ENCODE data around the gene FZR1.

The FZR1 gene

DNA sequence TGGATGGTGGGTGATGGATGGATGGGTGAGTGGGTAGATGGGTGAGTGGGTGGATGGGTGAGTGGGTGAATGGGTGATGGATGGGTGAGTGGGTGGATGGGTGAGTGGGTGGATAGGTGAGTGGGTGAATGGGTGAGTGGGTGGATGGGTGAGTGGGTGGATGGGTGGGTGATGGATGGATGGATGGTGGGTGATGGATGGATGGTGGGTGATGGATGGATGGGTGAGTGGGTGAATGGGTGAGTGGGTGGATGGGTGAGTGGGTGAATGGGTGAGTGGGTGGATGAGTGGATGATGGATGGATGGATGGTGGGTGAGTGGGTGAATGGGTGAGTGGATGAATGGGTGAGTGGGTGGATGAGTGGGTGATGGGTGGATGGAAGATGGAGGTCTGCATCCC, 28.6 kb upstream of the FZR1 start:
- H3K9me3 ChIP-seq (ENCODE audit: insufficient read depth, low read depth, low read length), result peaks cover 20% of the 10 kb centered on the region
- no peaks in the 10 kb centered on the region for H3K4me1 ChIP-seq (ENCODE audit: control insufficient read depth in 1 of 2, insufficient read depth in 2 of 2, low read length in 2 of 2)
- H3K18ac ChIP-seq (ENCODE audit: low read length), result no peak overlapping the region
- H3K27me3 ChIP-seq (ENCODE audit: insufficient read depth, low read length), result no peaks in the 10 kb centered on the region
- no peak overlapping the region for H2AK5ac ChIP-seq (ENCODE audit: low read length)
- H2AFZ ChIP-seq (ENCODE audit: insufficient read depth, low read length, poor library complexity), result no peak overlapping the region
- no peak for DNase-seq
- H2BK5ac ChIP-seq (ENCODE audit: low read depth, low read length, poor library complexity), result no peak overlapping the region
- H2BK120ac ChIP-seq (ENCODE audit: insufficient read depth, low read length, poor library complexity), result no peak overlapping the region
- no peak overlapping the region for H3K14ac ChIP-seq (ENCODE audit: low read length)
- no peaks in the 10 kb centered on the region for H3K36me3 ChIP-seq (ENCODE audit: control insufficient read depth in 1 of 2, insufficient read depth in 2 of 2, low read length in 2 of 2)
- no peak overlapping the region for H3K4me3 ChIP-seq (ENCODE audit: low read depth, low read length)
- H3K79me2 ChIP-seq (ENCODE audit: control insufficient read depth, insufficient read depth, low read length, poor library complexity), result no peaks in the 10 kb centered on the region
- no peak overlapping the region for H3K9ac ChIP-seq (ENCODE audit: low read length)
- H3K79me1 ChIP-seq (ENCODE audit: low read length), result no peaks in the 10 kb centered on the region
- no peak overlapping the region for H3K27ac ChIP-seq (ENCODE audit: low read depth, low read length)
- H3K4ac ChIP-seq (ENCODE audit: low read depth, low read length), result no peak overlapping the region
- H4K12ac ChIP-seq (ENCODE audit: low read depth, low read length), result no peak overlapping the region
- no peak overlapping the region for H4K91ac ChIP-seq (ENCODE audit: low read depth, low read length)
- no peak overlapping the region for H4K8ac ChIP-seq (ENCODE audit: low read depth, low read length)
- no peak overlapping the region for H3K23ac ChIP-seq (ENCODE audit: low read length)
- H2BK12ac ChIP-seq (ENCODE audit: low read length), result no peak overlapping the region
- no peak overlapping the region for H3K4me2 ChIP-seq (ENCODE audit: low read length)

DNA sequence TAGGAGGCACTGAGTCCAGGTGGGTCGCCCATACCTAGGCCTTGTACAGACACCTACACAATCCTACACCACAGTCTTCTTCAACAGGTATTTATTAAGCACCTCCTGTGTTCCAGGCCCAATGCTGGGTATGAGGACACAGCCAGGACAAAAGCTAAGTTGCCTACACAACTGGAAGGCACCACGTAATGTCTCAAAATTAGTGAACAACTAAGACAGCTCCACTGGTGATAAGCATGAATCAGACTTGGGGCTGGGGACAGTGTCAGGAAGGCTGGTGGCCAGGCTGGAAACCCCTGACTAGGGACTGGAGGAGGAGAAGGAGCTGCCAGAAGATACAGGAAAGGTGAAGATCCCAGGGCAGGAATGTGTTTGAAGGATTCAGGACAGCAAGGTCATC, 28.2 kb upstream of the FZR1 start:
- Histone ChIP-seq H2BK5ac (ENCODE audit: low read depth, low read length, poor library complexity) (no peak overlapping the region), H4K8ac (ENCODE audit: low read depth, low read length) (no peak overlapping the region), H3K79me1 (ENCODE audit: low read length) (no peaks in the 10 kb centered on the region), H3K27ac (ENCODE audit: low read depth, low read length) (no peak overlapping the region), H3K18ac (ENCODE audit: low read length) (no peak overlapping the region), H3K27me3 (ENCODE audit: insufficient read depth, low read length) (no peaks in the 10 kb centered on the region), H3K9ac (ENCODE audit: low read length) (no peak overlapping the region), H3K79me2 (ENCODE audit: control insufficient read depth, insufficient read depth, low read length, poor library complexity) (no peaks in the 10 kb centered on the region), H3K23ac (ENCODE audit: low read length) (no peak overlapping the region), H2AK5ac (ENCODE audit: low read length) (no peak overlapping the region), H3K4ac (ENCODE audit: low read depth, low read length) (no peak overlapping the region), H2BK120ac (ENCODE audit: insufficient read depth, low read length, poor library complexity) (no peak overlapping the region), H3K36me3 (ENCODE audit: control insufficient read depth in 1 of 2, insufficient read depth in 2 of 2, low read length in 2 of 2) (no peaks in the 10 kb centered on the region), H2AFZ (ENCODE audit: insufficient read depth, low read length, poor library complexity) (no peak overlapping the region), H3K4me1 (ENCODE audit: control insufficient read depth in 1 of 2, insufficient read depth in 2 of 2, low read length in 2 of 2) (no peaks in the 10 kb centered on the region), H4K91ac (ENCODE audit: low read depth, low read length) (no peak overlapping the region), H3K9me3 (ENCODE audit: insufficient read depth, low read depth, low read length) (peaks cover 20% of the 10 kb centered on the region), H2BK12ac (ENCODE audit: low read length) (no peak overlapping the region), H3K4me2 (ENCODE audit: low read length) (no peak overlapping the region), H3K14ac (ENCODE audit: low read length) (no peak overlapping the region), H3K4me3 (ENCODE audit: low read depth, low read length) (no peak overlapping the region), H4K12ac (ENCODE audit: low read depth, low read length) (no peak overlapping the region)
- WGBS (ENCODE audit: extremely low coverage, insufficient coverage, insufficient read length), result no CpG with 5 or more reads among the region's 2 CpGs
- DNase-seq, result no peak

GRCh38 chr19:3478409-3479176, 27.5 kb upstream of the FZR1 start:
- Histone ChIP-seq H3K4me1 (ENCODE audit: control insufficient read depth in 1 of 2, insufficient read depth in 2 of 2, low read length in 2 of 2) (no peaks in the 10 kb centered on the region), H3K27me3 (ENCODE audit: insufficient read depth, low read length) (no peaks in the 10 kb centered on the region), H3K18ac (ENCODE audit: low read length) (no peak overlapping the region), H3K23ac (ENCODE audit: low read length) (no peak overlapping the region), H3K4ac (ENCODE audit: low read depth, low read length) (no peak overlapping the region), H2AFZ (ENCODE audit: insufficient read depth, low read length, poor library complexity) (no peak overlapping the region), H3K14ac (ENCODE audit: low read length) (no peak overlapping the region), H3K79me2 (ENCODE audit: control insufficient read depth, insufficient read depth, low read length, poor library complexity) (no peaks in the 10 kb centered on the region), H3K4me2 (ENCODE audit: low read length) (no peak overlapping the region), H2BK5ac (ENCODE audit: low read depth, low read length, poor library complexity) (no peak overlapping the region), H3K27ac (ENCODE audit: low read depth, low read length) (no peak overlapping the region), H3K9me3 (ENCODE audit: insufficient read depth, low read depth, low read length) (peaks cover 20% of the 10 kb centered on the region), H4K91ac (ENCODE audit: low read depth, low read length) (no peak overlapping the region), H3K79me1 (ENCODE audit: low read length) (no peaks in the 10 kb centered on the region), H2BK12ac (ENCODE audit: low read length) (no peak overlapping the region), H4K12ac (ENCODE audit: low read depth, low read length) (no peak overlapping the region), H3K4me3 (ENCODE audit: low read depth, low read length) (no peak overlapping the region), H4K8ac (ENCODE audit: low read depth, low read length) (no peak overlapping the region), H3K9ac (ENCODE audit: low read length) (no peak overlapping the region), H3K36me3 (ENCODE audit: control insufficient read depth in 1 of 2, insufficient read depth in 2 of 2, low read length in 2 of 2) (no peaks in the 10 kb centered on the region), H2AK5ac (ENCODE audit: low read length) (no peak overlapping the region), H2BK120ac (ENCODE audit: insufficient read depth, low read length, poor library complexity) (no peak overlapping the region)
- WGBS (ENCODE audit: extremely low coverage, insufficient coverage, insufficient read length), result no CpG with 5 or more reads among the region's 27 CpGs
- no peak for DNase-seq

DNA sequence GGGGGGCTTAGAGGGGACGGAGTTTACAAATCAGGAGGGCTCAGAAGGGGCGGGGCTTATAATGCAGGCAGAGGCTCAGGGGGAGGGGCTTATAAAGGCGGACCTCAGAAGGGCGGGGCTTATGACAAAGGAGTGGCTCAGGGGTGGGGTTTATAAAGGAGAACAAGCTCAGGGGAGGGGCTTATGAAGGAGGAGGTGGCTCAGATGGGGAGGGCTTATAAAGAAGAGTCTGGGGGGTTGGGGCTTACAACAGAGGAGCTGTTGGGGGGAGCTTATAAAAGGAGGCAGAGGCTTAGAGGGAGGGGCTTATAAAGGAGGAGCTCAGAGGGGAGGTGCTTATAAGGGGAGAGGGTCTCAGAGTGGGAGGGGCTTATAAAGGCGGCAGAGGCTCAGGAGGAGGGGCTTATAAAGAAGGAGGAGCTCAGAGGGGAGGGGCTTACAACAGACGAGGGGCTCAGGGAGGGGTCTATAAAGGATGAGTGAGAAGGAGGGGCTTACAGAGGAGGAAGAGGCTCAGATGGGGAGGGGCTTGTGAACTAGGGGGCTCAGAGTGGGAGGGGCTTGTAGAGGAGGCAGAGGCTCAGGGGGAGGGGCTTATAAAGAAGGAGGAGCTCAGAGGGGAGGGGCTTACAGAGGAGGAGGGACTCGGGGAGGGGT, 26.8 kb upstream of the FZR1 start:
- Histone ChIP-seq H2AFZ (ENCODE audit: insufficient read depth, low read length, poor library complexity) (no peak overlapping the region), H3K9me3 (ENCODE audit: insufficient read depth, low read depth, low read length) (peaks cover 20% of the 10 kb centered on the region), H3K36me3 (ENCODE audit: control insufficient read depth in 1 of 2, insufficient read depth in 2 of 2, low read length in 2 of 2) (no peaks in the 10 kb centered on the region), H3K9ac (ENCODE audit: low read length) (no peak overlapping the region), H3K4me3 (ENCODE audit: low read depth, low read length) (no peak overlapping the region), H3K14ac (ENCODE audit: low read length) (no peak overlapping the region), H2BK120ac (ENCODE audit: insufficient read depth, low read length, poor library complexity) (no peak overlapping the region), H2AK5ac (ENCODE audit: low read length) (no peak overlapping the region), H2BK5ac (ENCODE audit: low read depth, low read length, poor library complexity) (no peak overlapping the region), H3K27me3 (ENCODE audit: insufficient read depth, low read length) (no peaks in the 10 kb centered on the region), H4K12ac (ENCODE audit: low read depth, low read length) (no peak overlapping the region), H3K4me1 (ENCODE audit: control insufficient read depth in 1 of 2, insufficient read depth in 2 of 2, low read length in 2 of 2) (no peaks in the 10 kb centered on the region), H3K4ac (ENCODE audit: low read depth, low read length) (no peak overlapping the region), H4K91ac (ENCODE audit: low read depth, low read length) (no peak overlapping the region), H3K27ac (ENCODE audit: low read depth, low read length) (no peak overlapping the region), H2BK12ac (ENCODE audit: low read length) (no peak overlapping the region), H3K79me2 (ENCODE audit: control insufficient read depth, insufficient read depth, low read length, poor library complexity) (no peaks in the 10 kb centered on the region), H3K18ac (ENCODE audit: low read length) (no peak overlapping the region), H3K23ac (ENCODE audit: low read length) (no peak overlapping the region), H3K79me1 (ENCODE audit: low read length) (no peaks in the 10 kb centered on the region), H3K4me2 (ENCODE audit: low read length) (no peak overlapping the region), H4K8ac (ENCODE audit: low read depth, low read length) (no peak overlapping the region)
- WGBS (ENCODE audit: extremely low coverage, insufficient coverage, insufficient read length), result no CpG with 5 or more reads among the region's 7 CpGs
- DNase-seq, result no peak
